ENCODE measurements around the gene SMAD4.
"Not testable (repeated sequence)": the region's sequence is repeated elsewhere in the genome, so short reads cannot be mapped to it uniquely, and the experiment has no call there.

SMAD4 gene

DNA sequence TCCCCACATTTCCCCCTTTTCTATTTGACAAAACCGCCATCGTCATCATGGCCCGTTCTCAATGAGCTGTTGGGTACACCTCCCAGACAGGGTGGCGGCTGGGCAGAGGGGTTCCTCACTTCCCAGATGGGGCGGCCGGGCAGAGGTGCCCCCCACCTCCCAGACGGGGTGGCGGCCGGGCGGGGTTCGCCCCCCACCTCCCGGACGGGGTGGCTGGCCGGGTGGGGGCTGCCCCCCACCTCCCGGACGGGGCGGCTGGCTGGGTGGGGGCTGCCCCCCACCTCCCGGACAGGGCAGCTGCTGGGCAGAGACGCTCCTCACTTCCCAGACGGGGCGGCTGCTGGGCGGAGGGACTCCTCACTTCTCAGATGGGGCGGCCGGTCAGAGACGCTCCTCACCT is 87.0 kb downstream of the SMAD4 start:
- DNase-seq, result not testable (repeated sequence)

DNA sequence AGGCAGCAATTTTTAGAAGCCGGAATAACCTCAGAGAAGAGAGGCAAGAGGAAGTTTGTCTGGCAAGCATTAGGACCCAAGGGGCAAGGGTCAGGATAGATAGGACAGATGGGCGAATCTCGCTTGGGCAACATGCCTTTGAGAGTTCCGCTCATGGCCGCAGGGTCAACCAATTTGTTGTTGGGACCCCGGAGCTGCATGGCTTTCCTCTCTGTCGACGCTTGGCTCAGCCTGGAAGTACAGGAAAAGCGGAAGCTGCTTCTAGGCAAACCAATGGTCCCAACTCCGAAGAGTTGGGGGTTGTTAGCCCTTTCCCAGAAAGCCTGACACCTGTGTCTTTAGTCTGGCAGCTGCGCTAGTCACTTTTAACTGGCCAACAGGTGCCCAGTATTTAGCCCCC is 89.5 kb downstream of the SMAD4 start:
- DNase-seq, result not testable (repeated sequence)

DNA sequence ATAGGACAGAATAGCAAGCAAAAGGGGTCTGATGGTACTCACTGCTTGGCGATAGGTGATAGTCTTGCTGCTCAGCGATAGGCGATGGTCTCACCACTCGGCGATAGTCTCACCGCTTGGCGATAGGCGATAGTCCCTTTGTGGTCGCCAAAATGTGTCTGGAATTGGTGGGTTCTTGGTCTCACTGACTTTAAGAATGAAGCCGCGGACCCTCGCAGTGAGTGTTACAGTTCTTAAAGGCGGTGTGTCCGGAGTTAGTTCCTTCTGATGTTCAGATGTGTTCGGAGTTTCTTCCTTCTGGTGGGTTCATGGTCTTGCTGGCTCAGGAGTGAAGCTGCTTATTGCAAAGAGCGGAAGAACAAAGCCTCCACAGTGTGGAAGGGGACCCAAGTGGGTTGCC is 90.0 kb downstream of the SMAD4 start:
- not testable (repeated sequence) for DNase-seq

DNA sequence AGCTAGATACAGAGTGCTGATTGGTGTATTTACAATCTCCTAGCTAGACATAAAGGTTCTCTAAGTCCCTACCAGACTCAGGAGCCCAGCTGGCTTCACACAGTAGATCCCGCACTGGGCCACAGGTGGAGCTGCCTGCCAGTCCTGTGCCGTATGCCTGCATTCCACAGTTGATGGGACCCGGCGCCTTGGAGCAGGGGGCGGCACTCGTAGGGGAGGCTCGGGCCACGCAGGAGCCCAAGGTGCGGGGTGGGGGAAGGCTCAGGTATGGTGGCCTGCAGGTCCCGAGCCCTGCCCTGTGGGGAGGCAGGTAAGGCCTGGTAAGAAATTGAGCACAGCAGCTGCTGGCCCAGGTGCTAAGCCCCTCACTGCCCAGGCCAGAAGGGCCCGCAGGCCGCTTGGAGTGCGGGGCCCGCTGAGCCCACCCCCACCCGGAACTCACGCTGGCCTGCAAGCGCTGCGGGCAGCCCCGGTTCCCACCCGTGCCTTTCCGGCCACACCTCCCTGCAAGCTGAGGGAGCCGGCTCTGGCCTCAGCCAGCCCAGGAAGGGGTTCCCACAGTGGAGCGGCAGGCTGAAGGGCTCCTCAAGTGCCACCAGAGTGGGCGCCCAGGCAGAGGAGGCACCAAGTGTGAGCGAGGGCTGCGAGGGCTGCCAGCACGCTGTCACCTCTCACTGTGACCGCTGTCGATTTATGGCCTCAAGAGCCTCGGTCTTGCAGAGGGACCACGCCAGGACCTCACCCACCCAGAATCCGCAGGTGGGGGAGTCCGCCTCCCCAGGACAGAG is 91.0 kb downstream of the SMAD4 start:
- no peak for DNase-seq

DNA sequence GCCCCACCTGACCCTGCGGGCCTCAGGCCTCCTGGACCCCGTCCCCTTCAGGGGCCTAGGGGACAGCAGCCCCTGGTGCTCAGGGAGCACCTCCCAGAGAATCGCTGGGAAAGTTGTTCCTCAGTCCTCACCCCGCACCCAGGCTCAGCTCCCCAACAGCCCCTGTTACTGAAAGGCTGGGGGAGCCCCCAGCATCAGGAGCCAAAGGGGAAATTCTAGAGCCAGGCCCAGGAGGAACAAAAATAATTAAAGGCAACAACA is 91.5 kb downstream of the SMAD4 start:
- DNase-seq, result no peak

DNA sequence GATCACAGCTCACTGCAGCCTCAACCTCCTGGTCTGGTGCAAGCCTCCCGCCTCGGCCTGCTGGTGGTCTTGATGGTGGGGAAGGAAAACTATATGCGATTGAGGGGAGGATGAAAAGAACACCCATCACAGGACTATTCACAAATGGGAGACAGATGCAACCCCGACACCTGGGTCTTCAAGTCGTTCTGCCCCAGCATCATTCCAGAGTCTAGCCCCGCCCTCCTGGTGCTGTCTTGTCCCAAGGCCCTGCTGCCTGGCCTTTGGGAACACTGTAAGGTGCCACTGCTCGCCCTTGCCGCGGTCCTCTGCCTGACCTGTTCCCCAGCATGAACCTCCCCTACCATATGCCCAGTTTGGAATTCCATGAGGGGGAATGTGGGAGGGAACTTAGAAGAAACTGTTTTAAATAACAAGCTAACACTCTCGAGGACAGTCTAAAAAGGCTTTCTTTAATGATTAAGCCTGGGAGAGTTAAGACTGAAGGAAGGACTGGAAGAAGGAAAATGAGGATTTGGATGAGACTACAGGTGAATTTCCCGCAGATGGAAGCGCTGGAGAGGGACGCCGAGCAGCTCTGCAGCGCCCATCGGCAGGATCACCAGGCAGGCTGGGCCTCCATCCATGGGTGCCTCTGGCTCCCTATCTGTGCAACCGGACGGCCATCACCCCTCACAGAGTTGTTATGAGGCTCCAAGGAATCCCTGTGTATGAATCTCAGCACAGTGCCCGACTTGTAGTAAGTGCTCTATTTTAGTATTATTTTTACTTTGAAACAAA is 92.4 kb downstream of the SMAD4 start:
- DNase-seq, result no peak

DNA sequence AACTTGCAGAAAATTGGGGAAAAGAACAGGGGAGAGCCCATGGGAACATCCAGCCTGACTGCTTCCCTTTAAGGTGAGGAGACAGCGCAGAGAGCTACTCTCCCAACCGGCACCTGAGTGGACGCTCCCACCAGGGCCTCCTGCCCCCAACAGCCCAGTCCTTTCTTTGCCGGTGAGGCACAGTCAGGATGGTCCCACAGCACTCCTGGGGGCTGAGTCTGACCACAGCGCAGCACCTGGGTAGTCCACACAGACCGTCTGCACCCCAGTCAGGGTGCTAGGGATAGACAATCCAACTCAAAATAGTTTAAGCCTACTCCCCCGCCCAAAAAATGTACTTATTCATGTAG is 93.0 kb downstream of the SMAD4 start:
- DNase-seq, result no peak

DNA sequence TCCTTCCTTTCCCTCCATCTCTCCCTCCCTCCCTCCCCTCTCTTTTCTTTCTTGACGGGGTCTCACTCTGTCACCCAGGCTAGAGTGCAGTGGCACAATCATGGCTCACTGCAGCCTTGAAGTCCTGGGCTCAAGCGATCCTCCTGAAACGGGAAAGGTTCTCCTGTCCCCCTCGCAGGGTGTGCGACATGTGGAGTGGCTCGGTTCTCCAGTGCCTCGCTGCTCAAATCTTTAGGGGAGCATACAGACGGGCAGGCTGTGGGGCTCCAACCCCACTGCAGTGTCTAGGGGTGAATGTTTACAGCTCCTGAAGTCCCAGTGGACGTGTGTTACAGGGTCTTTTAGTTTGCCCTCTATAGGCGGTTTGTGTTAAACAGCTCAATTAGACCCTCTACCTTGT is 93.5 kb downstream of the SMAD4 start:
- no peak for DNase-seq

DNA sequence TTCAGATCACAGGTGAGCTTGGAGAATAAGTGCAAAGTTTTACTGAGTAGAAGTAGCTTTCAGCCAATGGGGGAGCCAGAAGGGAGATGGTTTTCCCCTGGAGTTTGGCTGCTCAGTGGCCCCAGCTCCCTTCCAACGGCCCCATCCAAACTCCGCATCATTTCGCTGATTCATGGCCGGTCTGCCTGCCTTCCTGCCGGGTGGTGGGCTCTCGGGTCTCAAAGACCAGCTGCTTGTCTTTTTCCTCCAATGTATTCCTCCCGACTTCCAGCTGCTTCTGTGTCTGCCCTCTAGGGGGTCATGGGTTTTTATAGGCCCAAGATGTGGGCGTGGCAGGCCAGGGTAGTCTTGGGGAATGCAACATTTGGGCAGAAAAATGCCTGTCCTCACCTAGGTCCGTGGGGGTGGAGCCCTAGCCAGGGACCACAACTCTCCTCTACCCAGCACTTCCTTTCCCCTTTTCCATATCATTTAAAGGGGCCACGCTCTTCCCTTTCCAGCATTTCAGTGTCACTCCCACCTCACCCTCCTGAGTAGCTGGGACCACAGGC is 94.0 kb downstream of the SMAD4 start:
- no peak for DNase-seq

DNA sequence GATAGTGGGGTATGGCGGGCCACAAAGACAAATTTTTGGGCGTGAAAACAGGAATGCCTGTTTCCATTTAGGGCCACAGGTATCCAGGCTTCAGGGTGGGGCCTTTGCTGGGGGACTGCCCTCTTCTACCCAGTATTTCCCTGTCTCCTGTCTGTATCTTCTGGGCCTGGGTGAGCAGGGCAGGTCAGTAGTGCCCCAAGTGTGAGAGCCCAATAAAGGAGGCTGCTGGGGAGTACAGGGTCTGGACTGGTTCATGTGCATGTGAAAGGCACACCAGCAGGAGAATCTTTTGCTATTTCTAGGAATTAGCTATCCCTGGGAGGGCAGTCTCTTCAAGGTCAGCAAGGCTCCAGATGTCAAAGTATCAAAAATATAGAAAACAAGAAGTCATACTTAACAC is 96.0 kb downstream of the SMAD4 start:
- DNase-seq, result no peak

DNA sequence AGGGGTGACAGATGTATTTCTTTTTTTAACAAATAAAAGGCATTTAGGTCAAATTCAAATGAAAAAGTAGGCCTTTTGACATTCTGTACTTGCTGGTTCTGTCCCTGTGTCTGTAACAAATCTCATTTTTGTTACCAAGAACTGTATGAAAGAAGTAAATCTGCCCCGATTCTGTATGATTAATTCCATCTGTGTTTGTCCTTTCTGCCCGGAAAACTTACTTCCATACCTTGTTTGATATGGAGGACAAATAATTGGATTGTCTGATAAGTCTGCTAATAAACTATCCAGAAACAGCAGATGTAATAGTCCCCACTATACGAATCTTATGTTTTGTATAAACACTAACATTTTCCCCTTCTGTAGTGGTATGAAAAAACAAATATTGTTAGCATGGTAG is 97.7 kb downstream of the SMAD4 start:
- no peak for DNase-seq

DNA sequence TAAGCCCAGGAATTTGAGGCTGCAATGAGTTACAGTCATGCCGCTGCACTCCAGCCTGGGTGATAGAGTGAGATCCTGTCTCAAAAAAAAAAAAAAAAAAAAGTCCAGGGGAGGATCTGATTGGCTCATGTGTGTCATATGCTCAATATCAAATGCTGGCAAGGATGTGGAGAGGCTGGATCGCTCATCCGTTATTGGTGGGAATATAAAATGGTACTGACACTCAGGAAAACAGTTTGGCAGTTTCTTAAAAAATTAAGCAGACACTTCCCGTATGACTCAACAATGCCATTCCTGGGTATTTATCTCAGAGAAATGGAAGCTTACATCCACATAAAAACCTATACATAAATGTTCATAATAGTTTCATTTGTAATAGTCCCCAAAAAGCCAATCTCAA is 98.5 kb downstream of the SMAD4 start:
- DNase-seq, result no peak

DNA sequence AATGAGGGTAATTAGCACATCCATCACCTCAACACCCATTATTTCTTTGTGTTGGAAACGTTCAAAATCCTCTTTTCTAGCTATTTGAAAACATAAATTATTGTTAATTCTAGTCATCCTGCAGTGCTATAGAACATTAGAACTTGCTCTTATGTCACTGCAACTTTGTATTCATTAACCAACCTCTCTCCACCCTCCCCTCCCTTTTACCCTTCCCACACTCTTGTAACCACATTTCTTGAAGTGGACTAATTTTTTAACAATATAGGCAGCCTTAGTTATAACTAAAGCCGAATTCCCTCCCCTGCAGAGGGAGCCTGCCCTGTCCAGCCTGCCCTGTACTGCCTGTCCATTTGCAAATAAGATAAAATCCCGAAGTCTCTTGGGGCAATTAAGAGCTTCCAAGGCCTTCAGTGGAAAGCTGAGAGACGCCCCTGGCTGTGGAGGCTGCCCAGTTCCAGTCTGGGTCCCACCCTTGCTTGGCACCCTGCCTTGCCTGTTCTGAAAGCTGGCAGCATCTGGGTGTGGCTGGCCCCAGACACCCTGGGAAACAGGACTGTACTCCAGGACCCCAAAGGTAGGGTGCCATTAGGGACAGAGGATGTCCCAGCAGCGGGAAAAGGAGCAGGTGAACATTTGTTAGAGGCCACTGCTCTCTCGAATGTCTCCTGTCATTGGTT is 102.4 kb downstream of the SMAD4 start:
- DNase-seq, result no peak

DNA sequence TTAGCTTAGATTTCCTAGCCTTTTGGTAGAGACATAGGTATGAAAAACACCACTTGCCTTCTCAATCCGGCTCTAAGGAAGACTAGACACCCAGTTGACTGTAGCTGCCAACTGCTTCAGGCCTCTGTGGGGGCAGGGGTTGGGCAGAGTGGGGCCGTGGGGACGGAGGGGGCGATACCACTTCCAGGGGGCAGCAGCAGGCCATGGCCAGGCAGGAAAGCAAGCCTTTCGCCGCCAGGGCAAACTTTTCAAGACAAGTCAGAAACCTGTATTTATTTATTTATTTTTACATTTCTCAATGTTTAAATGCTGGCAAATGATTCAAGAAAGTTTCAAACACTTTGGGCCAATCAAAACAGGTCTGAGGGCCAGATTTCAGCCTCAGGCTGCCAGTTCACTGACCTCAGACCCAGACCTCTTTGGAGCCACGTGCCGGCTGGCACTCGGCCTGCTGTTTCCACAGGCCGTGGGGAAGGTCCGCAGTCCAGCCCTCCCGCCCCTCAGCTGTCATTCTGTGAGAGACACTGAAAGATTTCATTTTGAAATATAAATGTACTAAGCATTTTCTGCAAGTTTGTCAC is 103.7 kb downstream of the SMAD4 start:
- DNase-seq, result no peak
